ENCODE data around the gene THNSL1.

Gene THNSL1

GRCh38 chr10:25016376-25017153 is at the start of gene THNSL1 (continued):
- no peak for TF ChIP-seq ZNF704 (tag by site-specific recombination; IDR thresholded peaks at IDR 0.05)
- no peak for TF ChIP-seq ZNF114 (tag by site-specific recombination; IDR thresholded peaks at IDR 0.05)
- TF ChIP-seq ZSCAN5A (tag by site-specific recombination; IDR thresholded peaks at IDR 0.05), result peak; percentile 82
- TF ChIP-seq SP2 (tag by site-specific recombination; IDR thresholded peaks at IDR 0.05), result peak; percentile 96
- peak; percentile 57; the same call in 1 of the 2 replicates for TF ChIP-seq ZBTB10 (tag by site-specific recombination; IDR thresholded peaks at IDR 0.05)
- peak; percentile 63; the same call in 1 of the 2 replicates for TF ChIP-seq ZNF341 (tag by site-specific recombination; IDR thresholded peaks at IDR 0.05; ENCODE audit: low read depth)
- peak; percentile 80; the same call in 1 of the 2 replicates for TF ChIP-seq ZNF768 (tag by site-specific recombination; IDR thresholded peaks at IDR 0.05)
- 0 out of 2 replicates have a peak, but pooled peaks have one; percentile 21 for TF ChIP-seq ZNF449 (tag by site-specific recombination; IDR thresholded peaks at IDR 0.05)
- TF ChIP-seq ZBTB7A (tag by site-specific recombination; IDR thresholded peaks at IDR 0.05; ENCODE audit: low read depth), result no peak
- no peak for TF ChIP-seq ZNF184 (tag by site-specific recombination; IDR thresholded peaks at IDR 0.05)
- TF ChIP-seq ZSCAN16 (tag by site-specific recombination; IDR thresholded peaks at IDR 0.05), result peak; percentile 47; the same call in 1 of the 2 replicates
- TF ChIP-seq ZNF658 (tag by site-specific recombination; IDR thresholded peaks at IDR 0.05), result no peak
- TF ChIP-seq ZNF645 (tag by site-specific recombination; IDR thresholded peaks at IDR 0.05), result no peak
- no peak for TF ChIP-seq ZNF776 (tag by site-specific recombination; IDR thresholded peaks at IDR 0.05; ENCODE audit: borderline replicate concordance)
- TF ChIP-seq ZNF677 (tag by site-specific recombination; IDR thresholded peaks at IDR 0.05), result no peak
- TF ChIP-seq TSHZ1 (tag by site-specific recombination; IDR thresholded peaks at IDR 0.05; ENCODE audit: borderline replicate concordance), result no peak
- TF ChIP-seq KLF1 (tag by site-specific recombination; IDR thresholded peaks at IDR 0.05), result peak; percentile 80
- TF ChIP-seq ZNF792 (tag by site-specific recombination; IDR thresholded peaks at IDR 0.05), result peak; percentile 55; the same call in 1 of the 2 replicates
- no peak for TF ChIP-seq ZNF473 (tag by site-specific recombination; IDR thresholded peaks at IDR 0.05)
- no peak for TF ChIP-seq ATF2 (tag by site-specific recombination; IDR thresholded peaks at IDR 0.05; ENCODE audit: low read depth)
- peak; percentile 97 for TF ChIP-seq ZFP37 (tag by site-specific recombination; IDR thresholded peaks at IDR 0.05)
- no peak for TF ChIP-seq ZNF544 (tag by site-specific recombination; IDR thresholded peaks at IDR 0.05)
- no peak for TF ChIP-seq ZNF555 (tag by site-specific recombination; conservative IDR thresholded peaks at IDR 0.05)
- TF ChIP-seq ZNF488 (tag by site-specific recombination; IDR thresholded peaks at IDR 0.05), result no peak
- TF ChIP-seq OVOL3 (tag by site-specific recombination; IDR thresholded peaks at IDR 0.05), result no peak
